Measurements from ENCODE around the gene FOXJ1.
A peak's percentile ranks its signal among the peaks of the same experiment; 100 is the strongest.

Gene FOXJ1

DNA sequence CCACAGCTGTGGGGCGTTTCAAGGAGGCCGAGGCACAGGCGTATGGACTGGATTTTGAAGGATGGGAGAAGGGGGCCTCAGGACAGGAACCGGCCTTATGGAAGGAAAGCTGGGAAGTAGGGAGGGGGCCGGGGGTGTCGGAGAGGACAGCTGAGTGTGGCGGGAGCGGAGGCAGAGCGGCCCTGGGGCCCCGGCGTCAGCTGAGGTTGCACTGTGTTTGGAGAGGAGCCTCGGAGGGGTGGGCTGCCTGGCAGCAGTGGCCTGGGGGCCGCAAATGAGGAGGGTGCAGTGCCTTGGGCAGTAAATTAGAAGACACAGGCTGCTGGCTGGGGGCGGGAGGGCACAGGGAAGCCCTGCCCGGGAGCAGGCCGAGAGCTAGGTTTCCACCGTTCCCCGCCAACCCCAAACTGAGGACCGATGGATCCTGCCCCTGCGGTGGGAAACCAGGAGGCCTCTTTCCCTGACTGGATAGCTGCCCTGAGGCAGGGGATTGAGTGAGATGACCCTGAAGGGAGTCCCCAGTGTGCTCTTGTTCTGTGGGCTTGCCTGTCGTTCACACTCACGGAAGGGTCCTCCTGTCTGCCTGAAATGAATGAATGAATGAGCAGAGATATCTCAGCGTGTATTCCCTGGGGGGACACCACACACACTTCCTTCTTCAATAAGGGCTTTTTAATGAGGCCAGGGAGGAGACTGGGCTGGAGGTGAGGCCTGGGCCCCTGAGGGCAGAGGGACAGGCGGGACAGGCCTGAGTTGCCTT lies 18.4 kb downstream of the FOXJ1 start:
- no peak for DNase-seq

DNA sequence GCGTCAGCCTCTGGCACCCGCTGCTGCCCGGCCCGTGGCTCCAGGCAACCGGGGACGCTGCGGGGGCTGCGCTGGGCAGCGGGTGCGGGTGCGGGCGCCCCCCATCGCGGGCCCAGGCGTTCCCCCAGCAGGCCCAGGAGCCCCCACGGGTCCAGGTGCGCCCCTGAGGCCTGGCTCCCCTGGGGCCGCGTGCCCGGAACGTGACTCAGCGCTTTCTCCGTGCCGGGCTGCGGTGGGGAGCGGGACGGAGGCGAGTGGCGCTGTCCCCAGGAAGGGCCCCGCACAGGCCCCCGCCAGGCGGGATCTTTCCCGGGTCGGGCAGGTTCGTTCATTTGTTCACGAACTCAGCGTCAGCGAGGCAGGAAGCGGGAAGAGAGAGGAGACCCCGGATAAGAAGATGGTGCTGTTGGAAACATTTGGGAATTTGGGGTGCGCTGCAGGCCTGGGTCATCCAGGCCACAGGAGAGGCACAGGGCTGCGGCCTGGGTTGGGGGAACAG lies 19.1 kb downstream of the FOXJ1 start:
- DNase-seq, result no peak

DNA sequence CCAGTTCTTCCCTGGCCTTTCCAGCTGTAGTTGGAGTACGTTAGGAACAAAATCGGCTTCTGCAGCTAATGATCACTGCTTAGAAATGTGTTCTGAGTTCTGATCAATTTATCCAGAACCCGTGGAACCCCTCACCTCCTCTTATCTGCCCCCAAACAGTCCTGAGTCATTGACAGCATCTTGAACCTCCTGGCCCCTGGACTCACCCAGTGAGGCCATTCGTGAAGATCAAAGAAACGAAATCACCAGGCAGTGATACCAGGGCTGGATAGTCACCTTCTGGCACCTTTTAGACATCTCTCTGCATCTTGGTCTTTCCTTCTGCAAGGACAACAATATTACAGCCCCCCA lies 20.4 kb downstream of the FOXJ1 start:
- DNase-seq, result no peak

DNA sequence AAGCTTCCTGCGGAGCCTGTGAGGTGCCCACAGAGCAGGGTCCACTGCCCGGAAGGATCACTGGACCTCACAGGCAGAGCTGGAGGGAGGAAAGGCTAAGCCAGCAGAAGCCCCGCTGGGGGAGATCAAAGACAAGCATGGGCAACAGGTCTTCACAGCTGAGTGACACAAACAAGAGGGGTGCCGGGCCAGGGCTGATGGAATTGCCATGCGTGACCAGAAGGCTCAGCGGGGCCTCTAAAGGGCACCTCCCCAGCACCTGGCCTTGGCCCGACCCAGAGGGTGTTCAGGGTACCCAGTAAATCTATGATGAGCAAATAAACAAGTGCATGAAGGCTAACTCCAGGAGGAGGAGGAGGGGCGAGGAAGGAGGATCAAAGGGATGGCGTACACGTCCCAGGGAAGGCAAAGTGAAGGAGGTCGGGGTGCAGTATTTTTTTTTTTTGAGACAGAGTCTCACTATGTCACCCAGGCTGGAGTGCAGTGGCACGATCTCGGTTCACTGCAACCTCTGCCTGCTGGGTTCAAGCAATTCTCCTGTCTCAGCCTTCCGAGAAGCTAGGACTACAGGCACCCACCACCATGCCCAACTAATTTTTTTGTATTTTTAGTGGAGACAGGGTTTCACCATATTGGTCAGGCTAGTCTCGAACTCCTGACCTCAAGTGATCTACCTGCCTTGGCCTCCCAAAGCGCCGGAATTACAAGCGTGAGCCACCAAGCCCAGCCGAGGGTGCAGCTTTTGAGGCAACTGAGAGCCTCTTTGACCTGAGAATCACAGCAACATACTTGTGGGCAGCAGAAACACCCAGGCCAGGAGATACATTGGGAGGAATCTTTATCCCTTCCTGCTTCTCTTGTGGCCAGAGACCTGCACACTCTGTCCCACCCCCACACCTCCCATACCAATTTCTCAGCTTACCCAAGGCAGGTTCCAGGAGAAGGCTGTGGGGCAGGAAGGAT lies 21.4 kb downstream of the FOXJ1 start:
- no peak for DNase-seq

DNA sequence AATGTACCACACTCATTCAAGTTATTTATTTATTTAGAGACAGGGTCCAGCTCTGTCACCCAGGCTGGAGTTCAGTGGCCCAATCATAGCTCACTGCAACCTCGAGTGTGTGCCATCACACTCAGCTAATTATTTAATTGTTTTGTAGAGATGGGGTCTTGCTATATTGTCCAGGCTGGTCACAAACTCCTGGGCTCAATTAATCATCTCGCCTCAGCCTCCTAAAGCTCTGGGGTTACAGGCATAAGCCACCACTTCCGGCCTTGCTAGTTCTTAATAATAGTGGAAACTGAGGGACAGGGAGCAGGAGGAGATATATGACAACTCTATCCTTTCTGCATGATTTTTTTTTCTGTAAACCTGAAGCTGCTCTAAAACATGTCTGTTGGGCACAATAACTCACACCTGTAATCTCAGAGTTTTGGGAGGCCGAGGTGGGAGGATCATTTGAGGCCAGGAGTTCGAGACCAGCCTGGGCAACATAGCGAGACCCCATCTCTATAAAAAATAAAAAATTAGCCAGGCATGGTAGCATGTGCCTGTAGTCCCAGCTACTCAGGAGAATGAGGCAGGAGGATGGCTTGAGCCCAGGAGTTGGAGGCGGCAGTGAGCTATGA lies 25.8 kb downstream of the FOXJ1 start:
- DNase-seq, result no peak

DNA sequence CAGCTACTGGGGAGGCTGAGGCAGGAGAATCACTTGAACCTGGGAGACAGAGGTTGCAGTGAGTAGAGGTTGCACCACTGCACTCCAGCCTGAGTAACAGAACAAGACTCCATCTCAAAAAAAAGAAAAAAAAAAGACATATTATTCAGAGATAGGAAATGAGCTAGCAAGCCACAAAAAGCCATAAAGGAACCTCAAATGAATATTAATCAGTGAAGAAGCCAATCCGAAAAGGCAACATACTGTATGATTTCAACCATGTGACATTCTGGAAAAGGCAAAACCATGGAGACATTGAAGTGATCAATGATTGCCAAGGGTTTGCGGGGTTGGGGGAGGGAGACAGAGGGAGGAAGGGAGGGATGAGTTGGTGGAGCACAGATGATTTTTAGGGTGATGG lies 29.1 kb downstream of the FOXJ1 start:
- DNase-seq, result no peak

DNA sequence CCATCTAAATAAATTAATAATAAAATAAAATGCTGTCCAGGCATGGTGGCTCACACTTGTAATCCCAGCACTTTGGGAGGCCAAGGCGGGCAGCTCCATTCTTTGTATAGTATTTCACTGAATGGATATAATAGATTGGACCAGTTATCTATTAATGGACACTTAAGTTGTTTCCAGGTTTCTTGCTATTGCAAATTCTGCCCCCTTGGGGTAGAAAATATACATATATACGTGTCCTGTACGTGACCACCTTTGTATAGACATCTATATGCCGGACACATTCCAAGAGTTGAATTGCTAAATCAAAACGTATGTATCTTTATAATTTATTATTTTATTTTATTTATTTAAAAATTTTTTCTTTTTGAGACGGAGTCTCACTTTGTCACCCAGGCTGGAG lies 33.5 kb downstream of the FOXJ1 start:
- no peak for DNase-seq

DNA sequence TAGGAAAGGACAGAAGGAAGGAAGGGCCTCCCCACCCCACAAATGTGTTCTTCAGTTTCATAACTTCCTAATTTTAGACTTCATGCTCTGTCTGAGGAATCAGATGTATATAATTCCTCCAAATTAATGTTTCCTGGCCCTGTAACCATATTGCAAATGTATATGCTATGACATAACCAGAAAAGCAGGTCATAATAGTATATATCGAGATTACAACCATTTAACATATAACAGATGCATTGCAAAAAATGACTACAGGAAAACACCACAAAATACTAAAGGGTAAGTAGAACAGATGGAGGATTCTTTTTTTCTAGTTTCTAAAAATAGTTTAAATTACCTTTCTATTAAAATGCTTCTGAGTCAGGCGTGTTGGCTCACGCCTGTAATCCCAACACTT lies 34.3 kb downstream of the FOXJ1 start:
- no peak for DNase-seq

DNA sequence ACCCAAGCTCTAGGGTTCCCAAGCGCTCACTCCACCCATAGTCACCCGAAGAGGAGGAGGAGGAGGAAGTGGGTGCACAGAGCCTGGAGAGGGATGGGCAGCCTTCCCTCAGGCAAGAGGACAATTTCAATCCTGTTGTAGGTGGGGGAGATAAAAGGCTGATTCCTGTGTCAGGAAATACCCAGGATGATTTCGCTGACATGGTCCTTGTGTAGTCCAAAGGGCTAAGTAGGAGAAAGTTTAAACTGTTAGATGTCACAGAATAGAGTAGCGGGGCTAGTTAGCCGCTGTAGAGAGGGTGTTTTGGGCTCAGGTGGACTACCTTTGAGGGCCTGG lies 36.2 kb downstream of the FOXJ1 start:
- DNase-seq, result no peak

DNA sequence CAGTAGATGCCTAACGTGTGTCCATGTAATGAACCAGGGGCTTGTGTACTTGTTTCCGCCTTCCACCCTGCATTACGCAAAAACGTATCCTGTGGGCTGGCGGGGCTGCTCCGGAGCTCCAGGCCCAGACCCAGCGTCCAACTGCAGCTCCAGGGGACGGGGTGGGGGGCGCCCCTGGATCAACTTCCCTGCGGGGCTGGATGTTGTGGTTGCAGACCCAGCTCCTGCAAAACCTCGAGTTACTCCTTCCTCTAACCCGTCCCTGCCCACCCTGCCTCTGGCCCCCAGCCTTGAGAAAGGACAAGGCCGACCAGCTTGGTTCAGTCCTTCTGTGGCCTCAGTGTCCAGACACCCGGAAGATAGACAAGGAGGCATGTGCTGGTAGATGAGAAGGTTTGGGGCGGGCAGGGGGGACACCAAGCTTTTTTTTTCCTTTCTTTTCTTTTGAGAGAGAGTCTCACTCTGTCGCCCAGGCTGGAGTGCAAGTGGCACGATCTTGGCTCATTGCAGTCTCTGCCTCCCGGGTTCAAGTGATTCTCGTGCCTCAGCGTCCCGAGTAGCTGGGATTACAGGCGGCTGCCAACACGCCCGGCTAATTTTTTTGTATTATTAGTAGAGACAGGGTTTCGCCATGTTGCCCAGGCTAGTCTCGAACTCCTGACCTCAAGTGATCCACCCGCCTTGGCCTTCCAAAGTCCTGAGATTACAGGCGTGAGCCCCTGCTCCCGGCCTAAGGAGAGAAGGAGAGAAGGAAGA lies 36.7 kb downstream of the FOXJ1 start:
- DNase-seq, result no peak

DNA sequence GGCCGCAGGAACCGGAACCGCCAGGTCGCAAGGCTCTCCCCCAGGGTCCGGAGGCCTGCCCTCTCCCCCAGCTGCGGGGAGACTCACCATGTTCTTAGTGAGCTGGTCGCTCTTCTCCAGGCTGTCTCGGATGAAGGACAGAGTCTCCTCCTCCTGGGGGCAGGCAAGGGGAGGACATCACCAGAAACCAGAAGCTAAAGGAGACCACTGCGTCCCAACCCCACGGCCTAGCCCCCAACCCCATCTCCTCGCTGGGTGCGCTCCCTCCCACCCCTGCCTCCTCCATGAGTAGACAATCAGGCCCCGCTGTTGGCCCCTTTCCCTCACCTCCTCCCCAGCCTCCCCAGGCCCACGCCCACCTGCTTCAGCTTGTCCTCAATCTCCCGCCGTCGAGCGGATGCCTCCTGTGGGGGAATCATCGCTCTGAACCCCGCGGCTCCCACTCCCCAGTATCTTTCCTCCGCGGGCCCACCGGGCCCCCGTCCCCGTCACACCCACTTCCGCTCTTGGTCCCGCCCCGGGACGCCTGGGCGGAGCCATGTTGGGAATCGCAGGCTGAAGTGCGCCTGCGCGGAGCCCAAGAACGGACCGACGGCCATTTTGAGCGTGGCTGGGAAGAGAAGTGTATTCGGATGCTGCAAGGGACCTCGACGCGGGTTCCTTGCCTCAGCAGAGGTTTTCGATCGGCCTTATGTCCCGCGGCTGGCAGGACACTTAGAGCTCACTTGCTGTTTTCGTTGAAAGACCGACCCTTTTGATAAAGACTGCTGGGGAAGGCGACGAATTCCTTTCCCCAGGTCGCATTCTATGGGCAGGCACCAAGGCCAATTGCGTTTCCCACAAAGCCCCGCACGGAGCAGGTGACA lies 37.5 kb downstream of the FOXJ1 start, which contains the start of gene EXOC7:
Gene EXOC7 (minus strand): TSS at position 514 of the 866 bp plus-strand sequence. CDS start 95 bp downstream, at position 419.
- DNase-seq, result peak; percentile 88

DNA sequence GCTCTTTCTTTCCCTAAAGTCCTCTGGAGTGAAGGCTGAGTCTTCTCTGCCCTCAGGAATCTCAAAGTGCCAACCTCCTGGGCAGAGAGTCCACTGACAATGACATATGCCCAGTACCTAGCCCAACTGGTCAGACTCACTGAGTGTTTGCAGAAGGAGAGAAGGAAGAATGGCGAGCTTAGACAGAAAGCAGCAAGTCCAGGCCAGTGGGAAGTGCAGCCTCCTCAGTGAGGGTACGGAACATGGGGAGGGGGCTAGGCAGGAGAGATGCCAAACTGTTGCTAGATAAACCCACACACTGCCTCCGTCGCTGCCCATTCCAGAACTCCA lies 38.1 kb downstream of the FOXJ1 start:
- DNase-seq, result no peak

DNA sequence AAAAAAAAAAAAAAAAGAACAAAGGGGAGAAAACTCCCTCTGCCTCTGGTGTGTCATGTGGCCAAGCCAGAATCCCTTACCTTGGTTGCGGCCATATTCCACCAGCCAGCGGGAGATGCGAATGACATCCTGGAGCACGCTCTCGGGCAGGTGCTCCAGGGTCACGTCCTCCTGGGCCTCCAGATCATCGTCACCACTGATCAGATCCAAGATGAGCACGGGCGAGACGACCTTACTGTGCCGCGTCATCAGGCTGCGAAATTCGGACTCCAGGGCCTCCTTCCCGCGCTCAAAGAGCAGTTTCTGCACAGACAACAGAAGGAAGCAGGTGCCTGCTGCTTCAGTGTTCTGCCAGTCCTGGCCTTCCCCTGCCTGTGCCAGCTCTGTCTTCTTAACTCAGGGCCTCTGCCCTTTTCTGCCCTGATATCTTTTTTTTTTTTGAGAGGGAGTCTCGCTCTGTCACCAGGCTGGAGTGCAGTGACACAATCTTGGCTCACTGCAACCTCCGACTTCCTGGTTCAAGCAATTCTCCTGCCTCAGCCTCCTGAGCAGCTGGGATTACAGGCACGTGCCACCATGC lies 43.2 kb downstream of the FOXJ1 start:
- no peak for DNase-seq

DNA sequence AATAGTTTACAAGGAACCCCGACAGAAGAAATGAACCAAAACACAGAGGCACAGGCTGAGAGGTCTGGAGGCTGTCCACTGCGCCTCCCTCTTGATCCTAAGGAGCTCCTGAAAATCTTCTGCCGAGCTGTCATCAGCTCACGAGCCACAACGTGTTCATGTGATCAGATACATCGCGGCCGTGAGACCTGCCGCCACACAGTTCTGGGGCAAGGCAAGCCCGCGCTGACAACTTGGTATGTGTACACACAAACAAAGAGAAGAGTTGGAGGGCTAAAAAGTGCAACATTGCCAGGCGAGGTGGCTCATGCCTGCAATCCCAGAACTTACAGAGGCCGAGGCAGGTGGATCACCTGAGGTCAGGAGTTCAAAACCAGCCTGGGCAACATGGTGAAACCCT lies 45.1 kb downstream of the FOXJ1 start:
- no peak for DNase-seq

DNA sequence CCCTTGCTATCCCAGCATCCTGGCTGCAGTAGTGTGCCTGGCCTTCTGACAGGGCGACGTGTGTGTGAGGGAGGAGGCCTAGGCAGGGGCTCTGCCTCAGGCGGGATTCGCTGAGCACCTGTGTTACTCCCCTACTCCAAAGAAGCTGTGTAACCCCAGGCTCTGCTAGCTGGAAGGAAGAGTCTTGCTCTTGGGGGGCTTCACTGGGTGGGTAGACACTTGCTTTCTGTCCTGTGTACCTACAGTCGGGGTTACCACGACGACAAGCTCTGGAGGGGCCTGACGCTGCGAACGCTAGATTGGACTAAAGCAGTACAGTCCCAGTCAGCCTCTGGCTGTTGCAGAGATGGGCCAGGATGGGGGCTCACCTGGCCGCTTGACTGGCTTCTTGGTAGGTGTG lies 47.0 kb downstream of the FOXJ1 start:
- no peak for DNase-seq

DNA sequence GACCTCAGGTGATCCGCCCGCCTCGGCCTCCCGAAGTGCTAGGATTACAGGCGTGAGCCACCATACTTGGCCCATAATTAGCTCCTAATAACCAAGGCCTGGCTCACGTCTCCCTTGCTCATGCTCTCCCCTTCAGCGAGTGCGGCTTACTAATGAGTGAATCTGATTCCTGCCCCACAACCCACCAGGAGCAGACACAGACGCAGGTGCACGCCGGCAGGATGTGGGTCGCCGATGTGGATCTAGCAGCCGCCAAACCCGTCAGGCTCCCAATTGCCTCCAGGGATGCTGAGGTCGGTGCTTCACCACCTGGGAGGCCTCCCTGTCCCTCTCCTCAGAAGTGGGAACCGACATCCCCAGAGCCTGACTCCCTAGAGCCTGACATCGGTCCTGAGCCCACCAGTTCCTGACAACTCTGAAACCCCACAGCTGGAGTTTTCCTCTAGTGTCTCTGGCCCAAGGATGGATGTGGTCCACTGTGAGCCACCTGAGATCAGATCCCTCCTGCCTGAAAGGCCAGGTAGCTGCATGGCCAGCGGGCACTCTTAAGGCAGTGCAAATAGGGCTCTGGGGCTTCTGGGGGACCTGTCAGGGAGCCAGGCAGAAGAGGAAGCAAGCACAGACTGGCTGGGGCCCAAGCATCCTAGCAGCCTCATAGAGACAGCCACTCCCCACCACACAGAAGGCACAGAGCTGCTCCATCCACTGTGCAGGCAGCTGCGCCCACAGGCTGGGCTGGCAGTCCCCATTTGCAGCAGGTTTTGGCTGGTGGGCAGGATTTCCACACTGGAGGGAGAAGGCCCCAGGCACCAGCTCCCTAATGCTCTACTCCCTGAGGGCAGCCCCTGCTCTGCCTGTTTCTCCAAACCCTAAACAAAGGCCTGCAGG lies 48.3 kb downstream of the FOXJ1 start:
- no peak for DNase-seq

DNA sequence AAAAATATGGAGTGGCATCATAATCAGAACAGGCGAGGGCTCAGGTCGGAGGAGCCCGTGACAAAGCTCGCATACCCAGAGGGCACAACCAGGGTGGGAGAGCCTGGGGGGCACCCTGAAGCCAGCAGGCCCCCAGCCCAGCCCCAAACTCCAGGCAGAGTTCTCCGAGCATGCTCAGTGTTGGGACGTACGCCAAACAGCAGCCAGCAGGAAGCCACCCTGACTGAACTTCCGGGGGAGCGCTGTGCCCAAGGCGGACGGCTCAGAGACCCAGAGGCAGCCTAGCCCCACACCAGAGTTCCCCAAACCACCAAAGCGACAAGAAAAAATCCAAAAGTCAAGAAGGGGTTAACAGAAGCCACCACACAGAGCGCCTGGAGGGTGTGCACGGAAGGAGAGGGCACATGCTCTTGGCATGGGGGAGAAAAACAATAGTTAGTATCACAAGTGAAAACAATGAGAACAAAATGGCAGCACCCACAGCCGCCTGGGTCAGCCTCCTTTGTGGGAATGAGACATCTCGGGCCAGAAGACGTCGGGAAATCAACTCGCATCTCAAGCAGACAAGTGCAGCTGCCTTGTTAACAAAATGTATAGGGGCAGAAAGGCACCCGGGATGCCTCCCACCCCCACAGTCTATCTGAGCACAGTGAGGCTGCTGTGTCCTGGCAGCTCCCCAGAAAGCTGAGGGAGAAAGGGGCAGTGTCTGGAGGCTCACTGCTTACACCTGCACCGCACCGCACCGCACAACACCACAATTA lies 49.3 kb downstream of the FOXJ1 start:
- no peak for DNase-seq

DNA sequence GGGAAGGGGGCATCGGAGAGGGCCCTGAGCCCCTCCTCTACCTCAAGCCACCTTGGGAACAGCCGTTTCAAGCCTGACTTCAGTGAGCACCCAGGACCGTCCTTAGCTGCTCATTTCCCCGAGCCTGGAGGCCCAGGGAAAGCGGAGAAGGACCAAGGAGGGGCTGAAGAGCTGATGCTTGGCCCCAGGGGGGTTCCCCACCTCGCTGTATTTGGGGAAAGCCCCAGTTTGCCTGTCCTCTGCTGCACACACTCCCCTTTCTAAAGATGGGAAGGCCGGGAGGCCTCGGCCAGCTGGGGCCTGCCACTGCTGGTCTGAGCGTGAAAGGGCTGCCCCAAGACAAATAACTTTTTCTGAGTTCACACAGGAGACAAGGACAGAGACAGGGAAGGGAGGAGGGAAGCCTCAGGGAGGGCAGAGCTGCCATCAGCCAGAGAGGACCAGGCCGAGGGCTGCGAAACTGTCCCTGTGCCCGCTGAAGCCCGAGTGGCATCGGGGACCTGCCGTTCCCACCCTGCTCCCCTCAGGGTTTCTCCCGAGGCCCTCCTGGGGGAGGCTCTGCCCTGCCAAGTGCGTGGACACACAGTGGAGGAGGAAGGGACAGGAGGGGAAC lies 50.4 kb downstream of the FOXJ1 start:
- DNase-seq, result no peak

Measured in NCI-H524 treated with DMSO at 0.1 percent for 48 hours (cell line).